Measurements from ENCODE around the gene CSF1R.

- TF ChIP-seq CTCF (IDR thresholded peaks at IDR 0.05) = no peak
- no peak for TF ChIP-seq POLR2AphosphoS5 (IDR thresholded peaks at IDR 0.05)
- no peak for TF ChIP-seq POLR2A (IDR thresholded peaks at IDR 0.05; ENCODE audit: low read depth)
Measured at GRCh38 chr5:150108711-150109514, 22.6 kb upstream of the CSF1R start.

All from esophagus muscularis mucosa (tissue), 3 donors.